MCF 10A (cell line): ENCODE results near the gene NPPC. TPM values are rescaled to one million over a fixed set of nuclear protein-coding genes. Genes with fewer than 3 reads are reported as not detected.
"Not testable (repeated sequence)": the region's sequence is repeated elsewhere in the genome, so short reads cannot be mapped to it uniquely, and the experiment has no call there.

Experiments
- BruUV-seq: library from RNA; stranded (reverse); fragments of 400-500 nt; replicated peaks from 2 replicates; lab custom pipeline; 2021; lab: Mats Ljungman, UMichigan
- CTCF ChIA-PET: fragments of 300-600 bp; sonication (Branson Sonifier 250); formaldehyde crosslinking; extraction: SDS; loops from one replicate; lab custom pipeline; 2021; ENCODE audit warnings: antibody characterized with exemption, inconsistent platforms; lab: Yijun Ruan, JAX
- POLR2A ChIA-PET: fragments of 300-600, 350-650 bp; sonication (Branson Sonifier 250); formaldehyde crosslinking; extraction: SDS; loops from one replicate; lab custom pipeline; 2020; ENCODE audit warnings: antibody characterized with exemption, inconsistent platforms; lab: Yijun Ruan, JAX
- DNase-seq: peaks from one replicate; pipeline ENCODE4 v3.0.0-alpha.2; 2018; ENCODE audit not compliant: unreplicated experiment
- H3K27ac Mint-ChIP-seq: one replicate; pipeline ENCODE4 v1.8.0; 2022; ENCODE audit warnings: mild to moderate bottlenecking, low read depth, mixed read lengths; ENCODE audit not compliant: unreplicated experiment
- H3K27me3 Mint-ChIP-seq: one replicate; pipeline ENCODE4 v1.8.0; 2022; ENCODE audit warnings: mixed read lengths; ENCODE audit not compliant: insufficient read depth, unreplicated experiment
- H3K36me3 Mint-ChIP-seq: one replicate; pipeline ENCODE4 v1.8.0; 2022; ENCODE audit warnings: mild to moderate bottlenecking, moderate library complexity, mixed read lengths; ENCODE audit not compliant: insufficient read depth, unreplicated experiment
- H3K4me1 Mint-ChIP-seq: one replicate; pipeline ENCODE4 v1.8.0; 2022; ENCODE audit warnings: mixed read lengths; ENCODE audit not compliant: insufficient read depth, unreplicated experiment
- H3K4me3 Mint-ChIP-seq: one replicate; pipeline ENCODE4 v1.8.0; 2022; ENCODE audit warnings: mild to moderate bottlenecking, moderate library complexity, mixed read lengths; ENCODE audit not compliant: unreplicated experiment
- H3K9me3 Mint-ChIP-seq: one replicate; pipeline ENCODE4 v1.8.0; 2022; ENCODE audit warnings: mixed read lengths; ENCODE audit not compliant: unreplicated experiment
- intact Hi-C: fragments of 100-400 bp; cut with micrococcal nuclease; formaldehyde crosslinking; loops from 2 replicates; pipeline ENCODE4 v1.14.1; 2022
- total RNA-seq: library from RNA; stranded (reverse); gene quantifications from 2 replicates; pipeline ENCODE4 v1.2.3, GENCODE V29; 2022
- TF ChIP-seq, protein P1 (sequence below): fragments of 200-600 bp; IDR thresholded peaks from one replicate; pipeline ENCODE4 v1.8.0; 2022; ENCODE audit warnings: antibody characterized with exemption, mild to moderate bottlenecking; ENCODE audit not compliant: unreplicated experiment

NPPC gene
- total RNA-seq, 1 experiment from 2014 or later = not detected

DNA sequence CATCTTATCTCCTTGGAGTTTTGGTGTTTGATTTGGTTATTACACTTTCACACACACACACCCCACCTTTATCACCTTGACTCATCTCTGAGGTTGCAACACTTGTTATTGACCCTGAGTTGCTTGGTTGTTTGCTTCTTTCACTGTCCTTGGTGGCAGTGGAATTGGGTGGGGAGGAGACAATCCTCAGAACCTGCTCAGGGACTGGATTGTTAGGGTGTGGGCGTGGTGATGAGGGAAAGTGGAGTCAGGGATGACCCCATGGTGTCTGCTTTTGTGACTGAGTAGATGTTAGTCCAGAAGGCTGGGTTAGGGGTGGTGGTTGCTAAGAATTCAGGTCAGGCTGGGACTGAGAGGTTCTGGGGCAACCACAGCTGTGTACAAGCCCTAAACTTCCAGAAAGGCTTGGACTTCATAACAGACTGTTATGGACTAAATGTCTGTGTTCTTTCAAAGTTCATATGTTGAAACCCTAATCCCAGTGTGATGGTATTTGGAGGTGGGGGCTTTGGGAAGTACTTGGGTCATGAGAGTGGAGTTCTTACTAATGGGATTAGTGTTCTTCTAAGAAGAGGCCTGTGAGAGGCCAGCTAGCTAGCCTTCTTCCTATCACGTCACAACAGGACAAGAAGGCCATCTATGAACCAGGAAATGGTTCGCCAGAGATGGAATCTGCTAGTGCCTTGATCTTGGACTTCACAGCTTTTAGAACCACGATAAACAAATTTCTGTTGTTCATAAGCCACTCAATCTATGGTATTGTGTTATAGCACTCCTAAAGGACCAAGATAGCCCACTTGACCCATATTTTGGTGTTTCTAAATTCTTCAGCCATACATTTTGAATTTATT is 31.9 kb upstream of the NPPC start:
- Mint-ChIP-seq H3K4me1 (peaks cover 8% of the 10 kb centered on the region), H3K4me3 (no peak overlapping the region), H3K36me3 (no peaks in the 10 kb centered on the region), H3K27ac (no peak overlapping the region), H3K27me3 (no peaks in the 10 kb centered on the region), H3K9me3 (no peaks in the 10 kb centered on the region)
- BruUV-seq = no TSS peak
- ChIA-PET CTCF (no interaction called here), POLR2A (no interaction called here)
- intact Hi-C loops = no loop called here
- DNase-seq = no peak
- TF ChIP-seq, protein P1, sequence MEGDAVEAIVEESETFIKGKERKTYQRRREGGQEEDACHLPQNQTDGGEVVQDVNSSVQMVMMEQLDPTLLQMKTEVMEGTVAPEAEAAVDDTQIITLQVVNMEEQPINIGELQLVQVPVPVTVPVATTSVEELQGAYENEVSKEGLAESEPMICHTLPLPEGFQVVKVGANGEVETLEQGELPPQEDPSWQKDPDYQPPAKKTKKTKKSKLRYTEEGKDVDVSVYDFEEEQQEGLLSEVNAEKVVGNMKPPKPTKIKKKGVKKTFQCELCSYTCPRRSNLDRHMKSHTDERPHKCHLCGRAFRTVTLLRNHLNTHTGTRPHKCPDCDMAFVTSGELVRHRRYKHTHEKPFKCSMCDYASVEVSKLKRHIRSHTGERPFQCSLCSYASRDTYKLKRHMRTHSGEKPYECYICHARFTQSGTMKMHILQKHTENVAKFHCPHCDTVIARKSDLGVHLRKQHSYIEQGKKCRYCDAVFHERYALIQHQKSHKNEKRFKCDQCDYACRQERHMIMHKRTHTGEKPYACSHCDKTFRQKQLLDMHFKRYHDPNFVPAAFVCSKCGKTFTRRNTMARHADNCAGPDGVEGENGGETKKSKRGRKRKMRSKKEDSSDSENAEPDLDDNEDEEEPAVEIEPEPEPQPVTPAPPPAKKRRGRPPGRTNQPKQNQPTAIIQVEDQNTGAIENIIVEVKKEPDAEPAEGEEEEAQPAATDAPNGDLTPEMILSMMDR = no peak

DNA sequence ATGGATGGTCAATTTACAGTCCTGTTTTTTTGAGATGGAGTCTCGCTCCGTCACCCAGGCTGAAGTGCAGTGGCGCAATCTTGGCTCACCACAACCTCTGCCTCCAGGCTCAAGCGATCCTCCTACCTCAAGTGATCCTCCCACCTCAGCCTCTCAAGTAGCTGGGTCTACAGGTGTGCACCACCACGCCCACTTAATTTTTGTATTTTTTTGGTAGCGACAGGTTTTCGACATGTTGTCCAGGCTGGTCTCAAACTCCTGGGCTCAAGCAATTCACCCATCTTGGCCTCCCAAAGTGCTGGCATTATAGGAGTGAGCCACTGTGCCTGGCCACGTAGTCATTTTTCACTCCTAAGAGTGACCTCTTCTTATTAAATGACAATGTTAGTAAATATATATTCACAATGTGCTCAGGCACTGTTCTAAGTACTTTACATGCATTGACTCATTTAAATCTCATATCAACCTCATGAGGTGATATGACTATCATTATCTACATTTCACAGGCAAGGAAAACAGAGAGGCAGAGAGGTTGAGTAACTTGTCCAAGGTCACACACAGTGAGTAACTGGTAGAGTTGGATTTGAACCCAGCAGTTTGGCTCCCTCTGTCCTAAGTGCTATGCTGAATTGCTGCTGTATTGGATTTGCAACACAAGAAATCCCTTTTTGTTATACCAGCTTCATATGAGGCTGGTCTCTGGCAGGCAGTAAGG is 29.7 kb upstream of the NPPC start:
- no peak for DNase-seq
- Mint-ChIP-seq H3K9me3 (no peaks in the 10 kb centered on the region), H3K4me1 (peaks cover 4% of the 10 kb centered on the region), H3K4me3 (no peak overlapping the region), H3K27me3 (no peaks in the 10 kb centered on the region), H3K36me3 (no peaks in the 10 kb centered on the region), H3K27ac (no peak overlapping the region)
- TF ChIP-seq, protein P1 = no peak
- ChIA-PET POLR2A (interaction anchor here (0.7 kb wide), 1 partner anchor 30 kb away, joined by 3 read pairs; no protein-coding TSS in a partner anchor), CTCF (interaction anchor here (0.6 kb wide), 1 partner anchor 377 kb away, joined by 4 read pairs; no protein-coding TSS in a partner anchor)
- intact Hi-C loops = no loop called here
- no TSS peak for BruUV-seq

DNA sequence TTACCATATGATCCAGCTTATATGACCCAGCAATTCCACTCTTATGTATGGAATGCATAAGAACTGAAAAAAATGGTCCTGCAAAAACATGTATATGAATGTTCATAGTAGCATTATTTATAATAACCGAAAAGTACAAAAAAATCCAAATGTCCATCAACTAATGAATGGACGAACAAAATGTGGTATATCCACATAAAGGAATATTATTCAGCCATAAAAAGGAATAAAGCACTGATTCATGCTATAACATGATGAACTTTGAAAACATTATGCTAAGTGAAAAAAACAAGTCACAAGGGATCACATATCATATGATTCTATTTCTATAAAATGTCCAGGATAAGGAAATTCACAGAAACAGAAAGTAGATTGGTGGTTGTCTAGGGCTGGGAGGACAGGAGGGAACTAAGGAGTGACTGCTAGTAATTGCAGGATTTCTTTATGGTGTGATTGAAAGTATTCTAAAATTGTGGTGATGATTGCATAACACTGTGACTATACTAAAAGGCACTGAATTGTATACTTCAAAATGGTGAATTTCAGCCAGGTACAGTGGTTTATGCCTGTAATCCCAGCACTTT is 25.3 kb upstream of the NPPC start:
- no peaks in the 10 kb centered on the region for H3K36me3 Mint-ChIP-seq
- TF ChIP-seq, protein P1 = no peak
- intact Hi-C loops = no loop called here
- DNase-seq = no peak
- no peak overlapping the region for H3K27ac Mint-ChIP-seq
- no TSS peak for BruUV-seq
- no peaks in the 10 kb centered on the region for H3K27me3 Mint-ChIP-seq
- POLR2A ChIA-PET = no interaction called here
- CTCF ChIA-PET = no interaction called here
- H3K4me3 Mint-ChIP-seq = no peak overlapping the region
- no peaks in the 10 kb centered on the region for H3K4me1 Mint-ChIP-seq
- no peaks in the 10 kb centered on the region for H3K9me3 Mint-ChIP-seq

DNA sequence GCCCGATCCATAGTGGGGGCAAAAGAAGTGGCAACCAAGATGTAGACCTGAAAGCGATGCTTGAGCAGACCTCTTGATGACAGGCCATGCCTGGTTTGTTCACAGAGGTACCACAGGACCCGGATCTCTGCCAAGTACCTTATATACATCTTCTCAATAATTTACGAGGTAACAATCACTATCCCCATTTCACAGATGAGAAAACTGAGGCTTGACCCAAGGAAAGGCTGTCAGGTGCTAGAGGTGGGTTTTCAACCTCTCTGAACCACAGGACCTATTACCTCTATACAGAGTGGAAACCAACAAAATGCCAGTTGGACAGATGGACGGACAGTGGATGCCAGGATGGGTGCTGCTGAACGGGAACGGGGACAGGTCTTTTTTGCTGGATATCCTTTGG is 21.5 kb upstream of the NPPC start:
- BruUV-seq = no TSS peak
- H3K4me1 Mint-ChIP-seq = no peaks in the 10 kb centered on the region
- intact Hi-C loops = no loop called here
- CTCF ChIA-PET = no interaction called here
- H3K9me3 Mint-ChIP-seq = no peaks in the 10 kb centered on the region
- H3K4me3 Mint-ChIP-seq = no peak overlapping the region
- TF ChIP-seq, protein P1 = no peak
- no peaks in the 10 kb centered on the region for H3K27me3 Mint-ChIP-seq
- H3K36me3 Mint-ChIP-seq = no peaks in the 10 kb centered on the region
- no peak overlapping the region for H3K27ac Mint-ChIP-seq
- no peak for DNase-seq
- POLR2A ChIA-PET = no interaction called here

DNA sequence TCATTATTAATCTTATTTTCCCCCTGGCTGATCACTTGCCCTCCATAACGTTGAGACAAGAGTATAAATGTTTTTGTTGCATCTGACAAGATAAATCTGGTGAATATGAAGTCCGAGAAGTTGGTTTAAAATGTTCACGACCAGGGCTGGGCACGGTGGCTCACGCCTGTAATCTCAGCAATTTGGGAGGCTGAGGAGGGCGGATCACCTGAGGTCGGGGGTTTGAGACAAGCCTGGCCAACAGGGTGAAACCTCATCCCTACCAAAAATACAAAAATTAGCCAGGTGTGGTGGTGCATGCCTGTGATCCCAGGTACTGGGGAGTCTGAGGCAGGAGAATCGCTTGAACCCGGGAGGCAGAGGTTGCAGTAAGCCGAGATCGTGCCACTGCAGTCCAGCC is 20.9 kb upstream of the NPPC start:
- DNase-seq, intact Hi-C loops, BruUV-seq, H3K36me3 Mint-ChIP-seq, H3K4me3 Mint-ChIP-seq, H3K9me3 Mint-ChIP-seq, H3K27me3 Mint-ChIP-seq, H3K27ac Mint-ChIP-seq, H3K4me1 Mint-ChIP-seq: not testable (repeated sequence)
- POLR2A ChIA-PET = interaction anchor here (0.5 kb wide), 1 partner anchor 81 kb away, joined by 4 read pairs; no protein-coding TSS in a partner anchor
- CTCF ChIA-PET = interaction anchor here (0.7 kb wide), 1 partner anchor 952 kb away, joined by 3 read pairs; no protein-coding TSS in a partner anchor
